GM12801 (cell line): ENCODE measurements around the gene FOXK2.

ENCODE experiments used
- CTCF ChIP-seq: IDR thresholded peaks from one replicate; pipeline ENCODE4 v1.5.1; 2011; ENCODE audit warnings: control low read depth; ENCODE audit not compliant: insufficient read length; ENCODE audit errors: extremely low read depth

Gene FOXK2

GRCh38 chr17:82583720-82584234 lies 64.2 kb downstream of the FOXK2 start:
- no peak for TF ChIP-seq CTCF

- TF ChIP-seq CTCF: no peak
Observed at GRCh38 chr17:82586576-82587233, 67.2 kb downstream of the FOXK2 start.

GRCh38 chr17:82587234-82588086 lies 67.9 kb downstream of the FOXK2 start:
- no peak for TF ChIP-seq CTCF

DNA sequence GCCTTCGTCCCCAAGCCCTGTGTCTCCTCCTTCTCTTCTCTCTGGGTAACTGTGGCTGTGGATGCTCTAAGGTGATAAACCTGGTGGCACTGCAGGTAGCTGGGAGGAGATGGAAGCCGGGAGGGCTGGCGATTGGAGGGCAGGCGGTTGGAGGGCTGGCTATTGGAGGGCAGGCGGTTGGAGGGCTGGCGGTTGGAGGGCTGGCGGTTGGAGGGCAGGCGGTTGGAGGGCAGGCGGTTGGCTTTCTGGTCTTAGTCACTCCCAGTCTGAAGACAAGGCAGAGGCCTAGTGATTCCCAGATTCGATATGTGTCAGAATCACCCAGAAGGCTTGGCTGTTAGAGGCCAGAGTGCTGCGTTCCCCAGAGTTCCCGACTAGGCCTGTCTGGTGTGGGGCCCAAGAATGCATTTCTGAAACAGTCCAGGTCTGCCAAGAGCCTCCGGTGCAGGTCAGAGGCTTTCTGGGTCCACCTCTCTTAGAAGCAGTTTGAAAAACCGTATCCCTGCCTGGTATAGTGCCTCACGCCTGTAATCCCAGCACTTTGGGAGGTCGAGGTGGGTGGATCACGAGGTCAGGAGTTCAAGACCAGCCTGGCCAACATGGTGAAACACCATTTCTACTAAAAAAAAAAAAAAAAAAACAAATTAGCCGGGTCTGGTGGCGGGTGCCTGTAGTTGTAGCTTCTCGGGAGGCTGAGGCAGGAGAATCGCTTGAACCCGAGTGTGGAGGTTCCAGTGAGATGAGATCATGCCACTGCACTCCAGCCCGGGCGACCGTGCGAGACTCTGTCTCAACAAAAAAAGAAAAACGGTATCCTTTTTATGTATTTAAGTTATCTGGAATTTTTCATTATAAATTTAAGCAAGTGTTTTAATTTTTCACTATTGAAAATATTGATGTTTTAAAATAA lies 69.0 kb downstream of the FOXK2 start:
- TF ChIP-seq CTCF: no peak

DNA sequence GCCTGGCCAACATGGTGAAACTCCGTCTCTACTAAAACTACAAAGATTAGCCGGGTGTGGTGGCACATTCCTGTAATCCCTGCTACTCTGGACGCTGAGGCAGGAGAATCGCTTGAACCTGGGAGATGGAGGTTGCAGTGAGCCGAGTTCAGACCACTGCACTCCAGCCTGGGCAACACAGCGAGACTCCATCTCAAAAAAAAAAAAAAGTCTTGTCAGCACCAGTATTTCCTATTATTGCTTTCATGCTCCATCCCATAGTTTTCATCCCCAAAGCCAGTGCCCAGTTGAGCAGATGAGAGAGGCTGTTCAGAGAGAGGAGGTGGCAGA lies 70.3 kb downstream of the FOXK2 start:
- TF ChIP-seq CTCF: no peak

GRCh38 chr17:82590216-82590615 lies 70.7 kb downstream of the FOXK2 start:
- TF ChIP-seq CTCF: no peak

- no peak for TF ChIP-seq CTCF
Observed at GRCh38 chr17:82590881-82591539, 71.5 kb downstream of the FOXK2 start.
